Measurements from ENCODE around the gene PDE7B.

Gene PDE7B

DNA sequence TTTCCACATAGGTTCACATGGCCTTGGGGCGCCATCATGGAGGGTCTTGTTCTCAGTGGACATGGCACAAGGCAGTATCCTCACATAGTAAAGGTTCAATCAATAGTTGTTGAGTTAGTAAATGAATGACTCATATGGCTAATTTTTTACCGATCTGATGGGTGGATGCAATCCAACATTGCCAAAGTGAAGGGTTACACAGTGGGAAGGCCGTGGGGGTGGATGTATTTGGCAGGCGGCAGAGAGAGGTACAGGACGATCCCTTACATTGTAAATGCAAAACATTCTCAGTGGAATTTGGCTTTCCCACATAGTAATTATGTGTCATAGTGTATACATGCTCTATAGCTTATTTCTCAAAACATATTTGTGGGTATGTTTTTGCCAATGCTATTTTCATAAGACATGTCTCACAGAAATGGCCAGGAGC lies 21.0 kb upstream of the PDE7B start:
- H3K4me1 Mint-ChIP-seq: no peaks in the 10 kb centered on the region
- no peak for ATAC-seq
- H3K36me3 Mint-ChIP-seq (ENCODE audit: low read depth): no peaks in the 10 kb centered on the region
- DNase-seq: no peak
- no peaks in the 10 kb centered on the region for H3K9me3 Mint-ChIP-seq
- no peak overlapping the region for H3K4me3 Mint-ChIP-seq
- no peak overlapping the region for H3K27ac Mint-ChIP-seq
- H3K27me3 Mint-ChIP-seq: peaks cover 3% of the 10 kb centered on the region

DNA sequence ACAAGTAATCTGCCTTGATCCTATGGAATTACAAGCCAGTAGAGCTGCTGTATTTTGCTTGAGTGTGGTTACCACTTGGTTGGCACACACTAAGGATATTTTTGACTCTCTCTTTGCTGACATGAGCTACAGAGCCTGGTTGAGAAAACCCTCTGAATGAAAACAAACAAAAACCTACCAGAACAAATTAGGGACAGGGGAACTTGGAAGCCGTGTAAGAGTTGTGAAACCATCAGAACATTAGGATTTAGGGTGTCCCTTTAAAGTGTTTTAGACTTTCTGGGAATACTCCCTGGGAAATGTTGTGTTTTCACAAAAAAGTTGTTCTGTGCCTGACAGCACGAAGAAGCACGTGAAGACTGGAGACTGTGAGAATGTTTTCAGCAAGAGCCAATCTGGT lies 20.5 kb upstream of the PDE7B start:
- DNase-seq (no peak), ATAC-seq (no peak)
- no peaks in the 10 kb centered on the region for H3K4me1 Mint-ChIP-seq
- no peaks in the 10 kb centered on the region for H3K36me3 Mint-ChIP-seq (ENCODE audit: low read depth)
- peaks cover 3% of the 10 kb centered on the region for H3K27me3 Mint-ChIP-seq
- H3K27ac Mint-ChIP-seq: no peak overlapping the region
- no peaks in the 10 kb centered on the region for H3K9me3 Mint-ChIP-seq
- H3K4me3 Mint-ChIP-seq: no peak overlapping the region

DNA sequence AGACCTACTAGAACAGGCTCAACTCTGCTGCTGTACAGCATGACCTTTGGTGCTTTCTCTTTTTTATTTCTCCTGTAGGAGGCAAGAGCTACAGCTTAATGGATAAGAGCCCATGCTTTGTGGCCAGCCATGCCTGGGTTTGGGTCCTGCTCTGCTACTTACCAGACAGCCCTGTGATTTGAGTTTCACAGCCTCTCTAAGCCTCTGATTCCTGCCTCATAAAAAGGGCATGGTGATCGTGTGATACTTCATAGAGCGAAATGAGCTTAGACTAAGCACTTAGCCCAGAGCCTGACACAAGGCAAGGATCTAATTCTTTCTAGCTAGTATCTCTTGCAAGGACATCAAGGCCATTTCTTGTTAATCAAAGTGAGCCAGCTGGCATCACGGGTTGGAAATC lies 19.3 kb upstream of the PDE7B start:
- no peaks in the 10 kb centered on the region for H3K9me3 Mint-ChIP-seq
- H3K4me3 Mint-ChIP-seq: no peak overlapping the region
- ATAC-seq: no peak
- peaks cover 3% of the 10 kb centered on the region for H3K27me3 Mint-ChIP-seq
- DNase-seq: no peak
- H3K36me3 Mint-ChIP-seq (ENCODE audit: low read depth): no peaks in the 10 kb centered on the region
- no peaks in the 10 kb centered on the region for H3K4me1 Mint-ChIP-seq
- H3K27ac Mint-ChIP-seq: no peak overlapping the region

DNA sequence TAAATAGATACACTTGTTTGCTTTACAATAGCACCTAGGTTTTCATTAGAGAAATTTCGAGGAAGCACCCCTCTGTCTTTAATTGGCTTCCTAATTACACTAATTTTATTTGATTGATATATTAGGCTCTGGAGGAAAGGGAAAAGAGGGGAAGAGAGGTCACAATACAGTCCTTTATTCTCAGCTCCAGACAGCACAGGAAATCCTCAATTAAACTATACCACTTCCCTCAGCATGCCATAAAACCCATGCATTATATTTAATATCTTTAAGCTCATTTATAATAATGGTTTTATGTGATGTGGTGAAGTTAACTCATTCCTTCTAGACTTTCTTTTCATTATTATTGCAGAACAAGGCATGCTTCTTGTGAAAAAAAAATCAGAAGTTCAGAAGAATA lies 17.7 kb upstream of the PDE7B start:
- peaks cover 5% of the 10 kb centered on the region for H3K4me1 Mint-ChIP-seq
- no peak overlapping the region for H3K4me3 Mint-ChIP-seq
- H3K9me3 Mint-ChIP-seq: no peaks in the 10 kb centered on the region
- peaks cover 3% of the 10 kb centered on the region for H3K27me3 Mint-ChIP-seq
- ATAC-seq (no peak), DNase-seq (no peak)
- no peaks in the 10 kb centered on the region for H3K36me3 Mint-ChIP-seq (ENCODE audit: low read depth)
- no peak overlapping the region for H3K27ac Mint-ChIP-seq

DNA sequence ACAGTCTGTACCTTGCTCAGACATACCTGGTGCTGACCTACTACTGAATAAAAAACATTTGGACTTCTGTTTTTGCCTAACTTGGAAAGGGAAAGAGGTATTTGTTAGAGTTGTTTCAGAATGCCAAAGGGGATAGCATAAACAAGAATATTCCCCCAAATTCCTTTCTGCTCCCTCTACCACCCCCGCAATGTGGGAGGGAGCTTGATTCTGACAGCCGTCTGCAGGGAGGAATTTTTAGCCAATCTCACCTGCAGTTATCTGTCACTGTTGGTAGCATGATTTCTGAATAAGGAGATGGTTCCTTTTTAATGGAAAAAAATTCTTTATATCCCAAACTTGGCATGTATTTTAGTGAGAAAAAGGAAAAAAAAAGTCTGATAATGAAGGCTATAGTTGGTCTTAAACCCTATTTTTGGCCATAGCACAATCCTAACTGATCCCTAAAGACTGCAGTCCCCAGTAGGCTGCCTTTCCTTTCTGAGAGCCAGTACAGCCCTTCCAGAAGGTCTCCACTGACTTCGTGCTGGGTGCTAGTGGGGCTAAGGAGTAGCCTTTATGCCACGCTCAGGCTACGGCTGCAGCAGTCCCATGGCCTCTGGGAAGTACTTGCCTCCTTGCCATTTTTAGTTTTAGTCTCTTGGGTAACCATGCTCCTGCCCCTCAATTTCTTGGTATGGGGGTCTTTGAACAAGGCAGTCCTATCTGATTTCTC lies 13.6 kb upstream of the PDE7B start:
- Mint-ChIP-seq H3K4me3 (no peak overlapping the region), H3K36me3 (ENCODE audit: low read depth) (no peaks in the 10 kb centered on the region), H3K9me3 (no peaks in the 10 kb centered on the region), H3K27me3 (peaks cover 3% of the 10 kb centered on the region), H3K4me1 (peaks cover 5% of the 10 kb centered on the region), H3K27ac (no peak overlapping the region)
- no peak for DNase-seq
- ATAC-seq: no peak

DNA sequence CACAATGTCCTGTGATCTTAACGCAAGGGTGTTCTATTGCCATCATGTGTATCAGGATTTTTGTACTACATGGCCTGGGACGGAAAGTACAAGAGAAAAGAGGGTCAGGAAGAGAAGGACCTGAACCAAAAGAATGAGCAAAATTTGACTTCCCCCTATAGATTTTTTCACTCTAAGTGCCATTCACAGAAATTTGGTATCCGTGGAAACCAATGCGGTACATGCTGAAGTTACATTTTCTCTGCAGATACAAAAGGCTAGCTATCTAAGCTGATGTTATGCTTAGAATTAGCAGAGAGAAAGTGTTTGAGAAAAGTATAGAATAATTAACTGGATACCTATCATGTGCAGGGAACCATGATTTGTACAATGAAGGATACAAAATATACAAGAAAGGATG lies 12.4 kb upstream of the PDE7B start:
- H3K4me1 Mint-ChIP-seq: peaks cover 5% of the 10 kb centered on the region
- DNase-seq (no peak), ATAC-seq (no peak)
- no peaks in the 10 kb centered on the region for H3K9me3 Mint-ChIP-seq
- H3K4me3 Mint-ChIP-seq: no peak overlapping the region
- H3K27ac Mint-ChIP-seq: no peak overlapping the region
- no peaks in the 10 kb centered on the region for H3K36me3 Mint-ChIP-seq (ENCODE audit: low read depth)
- H3K27me3 Mint-ChIP-seq: peaks cover 3% of the 10 kb centered on the region

DNA sequence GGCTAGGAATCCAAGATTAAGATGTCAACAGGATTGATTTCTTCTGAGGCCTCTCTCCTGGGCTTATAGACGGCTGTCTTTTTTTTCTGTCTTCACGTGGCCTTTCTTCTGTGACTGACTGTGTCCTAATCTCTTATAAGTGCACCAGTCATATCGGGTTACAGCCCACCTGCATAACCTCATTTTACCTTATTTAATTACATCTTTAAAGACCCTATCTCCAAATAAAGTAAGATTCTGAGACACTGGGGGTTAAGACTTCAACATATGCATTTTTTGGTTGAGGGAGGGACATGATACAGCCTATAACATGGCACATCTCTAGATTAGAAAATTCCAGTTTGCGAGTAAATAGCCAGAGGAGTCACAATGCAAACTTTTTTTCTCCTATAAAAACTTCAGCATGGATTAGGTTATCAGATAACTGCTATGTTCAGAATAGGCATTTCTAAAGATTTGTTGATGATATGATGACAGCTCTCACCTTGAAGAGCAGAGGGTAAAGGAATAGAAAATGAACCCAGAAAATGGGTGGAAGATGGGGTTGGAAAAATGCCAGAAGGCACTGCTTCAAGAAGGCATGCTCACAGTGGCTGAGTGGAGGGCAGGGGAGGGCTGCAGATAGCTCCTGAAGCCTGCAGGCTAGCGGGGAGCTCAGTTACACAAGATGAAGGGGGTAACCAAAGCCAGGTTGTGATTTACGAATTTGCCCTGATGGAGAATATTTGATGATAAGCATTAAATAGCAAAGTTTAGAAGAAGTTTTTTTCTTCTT lies 8.7 kb upstream of the PDE7B start:
- ATAC-seq: no peak
- Mint-ChIP-seq H3K4me3 (no peak overlapping the region), H3K4me1 (no peaks in the 10 kb centered on the region), H3K36me3 (ENCODE audit: low read depth) (no peaks in the 10 kb centered on the region), H3K27me3 (no peaks in the 10 kb centered on the region), H3K27ac (no peak overlapping the region), H3K9me3 (no peaks in the 10 kb centered on the region)
- DNase-seq: no peak

DNA sequence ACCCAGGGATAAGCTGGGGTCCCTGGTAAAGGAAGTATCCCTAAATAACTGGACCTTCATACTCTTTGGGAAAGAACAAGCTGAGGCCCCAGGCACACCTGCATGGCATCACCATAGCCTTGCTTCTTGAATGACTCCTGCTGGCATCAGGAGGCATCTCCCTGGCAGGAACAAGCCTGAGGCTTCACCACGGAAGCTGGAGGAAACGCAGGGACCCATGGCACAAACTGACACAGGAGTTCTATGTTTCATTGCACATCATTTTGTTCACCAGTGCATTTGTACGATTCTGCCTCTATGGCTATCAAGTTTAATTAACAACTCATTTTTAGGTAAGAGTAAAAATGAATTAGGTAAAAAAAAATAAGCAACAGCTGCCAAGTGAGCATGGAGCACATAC lies 619 bp upstream of the PDE7B start:
- Mint-ChIP-seq H3K36me3 (ENCODE audit: low read depth) (no peaks in the 10 kb centered on the region), H3K4me3 (no peak overlapping the region), H3K27me3 (no peaks in the 10 kb centered on the region), H3K27ac (no peak overlapping the region), H3K9me3 (no peaks in the 10 kb centered on the region), H3K4me1 (peaks cover 28% of the 10 kb centered on the region)
- DNase-seq (no peak), ATAC-seq (no peak)

DNA sequence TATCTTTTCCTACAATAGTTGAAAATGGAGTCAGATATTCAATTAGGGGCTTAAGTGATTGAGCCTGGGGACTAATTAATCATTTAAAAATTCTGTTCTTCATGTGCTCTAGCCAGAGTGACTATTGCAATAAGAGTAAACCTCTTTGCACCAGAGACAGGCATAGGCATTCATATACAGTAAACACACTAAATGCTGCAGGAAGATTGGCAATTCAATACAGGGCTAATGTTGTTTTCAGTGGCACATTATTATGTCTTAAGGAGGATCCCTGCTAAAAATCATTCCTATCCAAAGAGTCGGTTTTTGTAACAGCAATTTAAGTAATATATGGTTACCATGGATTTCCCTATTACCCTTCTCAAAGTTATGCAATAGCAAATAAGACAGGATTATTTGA lies 1.2 kb downstream of the PDE7B start:
- no peak for DNase-seq
- H3K27me3 Mint-ChIP-seq: no peaks in the 10 kb centered on the region

DNA sequence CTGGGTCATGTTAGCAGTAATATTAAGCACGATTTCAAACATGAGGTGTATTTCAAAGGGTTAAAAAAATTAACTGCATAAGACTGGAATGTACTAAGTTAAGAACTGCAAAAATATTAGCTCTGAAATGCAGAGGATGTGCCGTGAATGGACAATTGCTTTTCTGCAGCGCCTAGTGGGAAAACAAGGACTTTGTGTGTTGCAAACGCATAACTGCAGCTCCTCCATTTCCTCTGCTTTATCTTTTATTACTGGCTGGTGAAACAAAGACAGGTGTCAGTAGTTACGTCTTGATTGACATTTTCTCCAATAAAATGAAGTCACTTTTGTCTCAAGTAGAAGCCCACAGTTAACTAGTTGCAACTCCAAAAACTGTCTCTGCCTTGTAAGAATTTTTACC lies 1.7 kb downstream of the PDE7B start:
- ATAC-seq: no peak
- H3K9me3 Mint-ChIP-seq: no peaks in the 10 kb centered on the region
- H3K27me3 Mint-ChIP-seq: no peaks in the 10 kb centered on the region
- no peak overlapping the region for H3K27ac Mint-ChIP-seq
- H3K4me1 Mint-ChIP-seq: peaks cover 28% of the 10 kb centered on the region
- peak overlapping the region; percentile 23 for H3K4me3 Mint-ChIP-seq
- DNase-seq: no peak
- H3K36me3 Mint-ChIP-seq (ENCODE audit: low read depth): no peaks in the 10 kb centered on the region

More for the DNA sequence above, 1.2 kb downstream of the PDE7B start:
- Mint-ChIP-seq H3K4me1 (peaks cover 28% of the 10 kb centered on the region), H3K4me3 (no peak overlapping the region), H3K9me3 (no peaks in the 10 kb centered on the region), H3K36me3 (ENCODE audit: low read depth) (no peaks in the 10 kb centered on the region), H3K27ac (no peak overlapping the region)
- no peak for ATAC-seq

DNA sequence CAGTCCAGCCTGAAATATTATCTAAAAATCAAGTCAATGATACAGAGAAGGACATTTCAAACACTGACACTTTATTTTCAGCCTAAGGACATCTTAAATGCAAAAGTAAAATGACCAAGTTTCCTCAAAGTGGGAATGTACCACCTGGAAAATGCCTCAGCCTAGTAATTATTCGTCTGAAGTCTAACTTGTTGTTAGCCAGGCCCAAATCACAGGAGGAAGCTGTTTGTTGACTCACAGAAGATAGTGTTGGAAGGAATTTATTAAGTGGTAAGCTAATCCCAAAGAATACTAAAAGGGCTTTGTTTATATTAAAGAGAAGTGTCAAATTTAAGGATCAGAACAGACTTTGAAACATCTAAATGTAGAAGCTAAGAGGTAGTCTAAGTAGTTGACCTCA lies 2.5 kb downstream of the PDE7B start:
- peaks cover 28% of the 10 kb centered on the region for H3K4me1 Mint-ChIP-seq
- no peak overlapping the region for H3K4me3 Mint-ChIP-seq
- H3K36me3 Mint-ChIP-seq (ENCODE audit: low read depth): no peaks in the 10 kb centered on the region
- no peak overlapping the region for H3K27ac Mint-ChIP-seq
- ATAC-seq (no peak), DNase-seq (no peak)
- no peaks in the 10 kb centered on the region for H3K27me3 Mint-ChIP-seq
- H3K9me3 Mint-ChIP-seq: no peaks in the 10 kb centered on the region

DNA sequence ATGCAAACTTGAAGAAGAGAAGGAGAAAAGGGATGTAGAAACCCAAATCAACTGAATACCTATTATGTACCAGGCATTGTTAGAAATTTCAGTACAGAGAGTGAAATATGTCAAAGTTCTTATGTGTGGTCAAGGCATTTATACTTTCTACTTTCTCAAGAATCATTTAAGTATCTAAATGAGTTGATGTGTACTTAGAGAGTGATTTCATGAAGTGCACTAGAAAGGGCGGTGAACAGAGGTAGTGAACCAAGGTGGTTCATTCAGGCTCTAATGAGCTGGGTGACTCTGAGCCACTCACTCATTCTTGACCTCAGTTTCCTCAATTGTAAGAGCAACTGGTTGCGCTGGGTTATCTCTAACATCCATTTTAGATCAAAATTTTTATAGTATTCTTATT lies 3.3 kb downstream of the PDE7B start:
- ATAC-seq (peak; percentile 44), DNase-seq (no peak)
- no peaks in the 10 kb centered on the region for H3K27me3 Mint-ChIP-seq
- H3K4me3 Mint-ChIP-seq: no peak overlapping the region
- H3K4me1 Mint-ChIP-seq: peaks cover 28% of the 10 kb centered on the region
- H3K9me3 Mint-ChIP-seq: no peaks in the 10 kb centered on the region
- H3K36me3 Mint-ChIP-seq (ENCODE audit: low read depth): no peaks in the 10 kb centered on the region
- H3K27ac Mint-ChIP-seq: no peak overlapping the region

DNA sequence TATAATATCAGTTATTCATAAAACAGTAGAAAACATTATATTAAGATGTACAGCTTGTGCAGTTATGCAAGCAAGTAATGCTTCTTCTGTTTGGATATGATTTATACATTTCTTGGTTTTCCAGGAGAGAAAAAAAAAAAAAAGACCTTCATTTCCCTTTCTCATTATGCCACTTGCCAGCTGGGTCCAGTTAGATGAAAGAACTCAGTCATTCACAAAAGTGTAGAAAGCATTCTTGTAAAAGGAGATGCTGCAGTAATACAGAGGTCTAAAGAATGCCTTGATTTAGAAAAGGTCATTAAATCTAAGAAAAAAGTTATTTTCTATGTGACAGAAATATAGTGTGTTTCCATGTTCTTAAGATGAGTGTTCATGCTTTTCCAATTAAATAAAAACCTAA lies 7.4 kb downstream of the PDE7B start:
- Mint-ChIP-seq H3K27ac (no peak overlapping the region), H3K27me3 (no peaks in the 10 kb centered on the region), H3K36me3 (ENCODE audit: low read depth) (no peaks in the 10 kb centered on the region), H3K9me3 (no peaks in the 10 kb centered on the region), H3K4me1 (peaks cover 8% of the 10 kb centered on the region), H3K4me3 (no peak overlapping the region)
- no peak for DNase-seq
- no peak for ATAC-seq

DNA sequence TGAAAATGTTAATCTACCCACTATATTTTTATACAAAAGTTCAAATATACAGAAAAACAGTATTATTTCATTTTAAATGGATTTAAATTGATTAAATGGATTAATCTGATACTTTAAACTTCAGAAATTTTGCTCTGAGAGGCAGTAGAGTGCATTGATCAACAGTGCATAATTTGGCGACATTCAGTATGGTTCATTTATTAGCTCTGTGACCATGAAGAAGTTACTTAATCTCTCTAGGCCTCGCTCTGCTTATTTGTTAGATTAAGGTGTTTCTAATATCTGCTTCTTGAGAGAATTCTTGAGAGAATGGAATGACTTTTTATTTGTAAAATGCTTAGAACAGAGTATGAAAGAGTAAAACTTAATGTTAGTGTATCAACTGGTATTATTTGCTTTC lies 8.9 kb downstream of the PDE7B start:
- Mint-ChIP-seq H3K9me3 (peaks cover 6% of the 10 kb centered on the region), H3K4me3 (no peak overlapping the region), H3K36me3 (ENCODE audit: low read depth) (peaks cover 3% of the 10 kb centered on the region), H3K27ac (no peak overlapping the region), H3K27me3 (no peaks in the 10 kb centered on the region), H3K4me1 (peaks cover 2% of the 10 kb centered on the region)
- no peak for DNase-seq
- ATAC-seq: no peak

DNA sequence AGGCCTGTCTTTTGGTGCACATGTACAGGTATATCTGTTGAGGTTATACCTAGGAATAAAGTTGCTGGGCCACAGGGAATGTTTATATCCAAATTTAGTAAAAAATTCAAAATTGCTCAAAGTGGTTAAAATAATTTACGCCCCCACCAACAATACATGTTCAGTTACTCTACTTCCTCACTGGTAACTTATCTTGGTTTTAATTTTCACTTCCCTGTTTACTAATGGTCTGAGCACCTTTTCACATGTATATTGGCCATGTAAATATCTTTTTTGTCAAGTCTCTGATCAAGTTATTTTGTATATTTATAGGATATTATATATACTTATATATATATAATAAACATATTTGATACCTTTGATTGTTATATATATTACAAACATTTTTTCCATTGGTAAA lies 9.7 kb downstream of the PDE7B start:
- H3K27me3 Mint-ChIP-seq: no peaks in the 10 kb centered on the region
- ATAC-seq (no peak), DNase-seq (no peak)
- peaks cover 7% of the 10 kb centered on the region for H3K9me3 Mint-ChIP-seq
- H3K27ac Mint-ChIP-seq: no peak overlapping the region
- no peak overlapping the region for H3K4me3 Mint-ChIP-seq
- H3K4me1 Mint-ChIP-seq: peaks cover 2% of the 10 kb centered on the region
- peaks cover 4% of the 10 kb centered on the region for H3K36me3 Mint-ChIP-seq (ENCODE audit: low read depth)
